HEK293T (cell line): ENCODE measurements around the gene ANXA3.
A peak's percentile ranks its signal among the peaks of the same experiment; 100 is the strongest.

Source experiments
- CTCF ChIA-PET: fragments of 350-600 bp; formaldehyde crosslinking; extraction: SDS; loops from one replicate; lab custom pipeline; 2021; ENCODE audit warnings: antibody characterized with exemption, inconsistent platforms; lab: Yijun Ruan, JAX
- POLR2A ChIA-PET: fragments of 350-600 bp; formaldehyde crosslinking; extraction: SDS; loops from one replicate; lab custom pipeline; 2020; ENCODE audit warnings: antibody characterized with exemption, inconsistent platforms; lab: Yijun Ruan, JAX
- DNase-seq: peaks from one replicate; pipeline ENCODE4 v3.0.0; 2012; ENCODE audit warnings: mixed read lengths; ENCODE audit errors: extremely low spot score
- ARNT ChIP-seq: fragments of 450-650 bp; IDR thresholded peaks from 2 replicates; pipeline ENCODE4 v1.6.1; 2017; ENCODE audit warnings: mild to moderate bottlenecking
- BHLHE40 ChIP-seq: fragments of 450-650 bp; IDR thresholded peaks from 2 replicates; pipeline ENCODE4 v1.6.1; 2016; ENCODE audit warnings: mild to moderate bottlenecking, moderate library complexity, borderline replicate concordance
- CTBP1 ChIP-seq: fragments of 450-650 bp; IDR thresholded peaks from 2 replicates; pipeline ENCODE4 v1.6.1; 2016; ENCODE audit warnings: borderline replicate concordance
- ELF4 ChIP-seq: fragments of 450-650 bp; IDR thresholded peaks from 2 replicates; pipeline ENCODE4 v1.6.1; 2017; ENCODE audit warnings: antibody characterized with exemption
- FOXA1 ChIP-seq: fragments of 450-650 bp; IDR thresholded peaks from 2 replicates; pipeline ENCODE4 v1.6.1; 2016; ENCODE audit warnings: mild to moderate bottlenecking
- FOXK2 ChIP-seq: fragments of 450-650 bp; IDR thresholded peaks from 2 replicates; pipeline ENCODE4 v1.6.1; 2016; ENCODE audit warnings: mild to moderate bottlenecking
- FOXM1 ChIP-seq: fragments of 450-650 bp; IDR thresholded peaks from 2 replicates; pipeline ENCODE4 v1.6.1; 2017; ENCODE audit warnings: mild to moderate bottlenecking, borderline replicate concordance
- HDGF ChIP-seq: fragments of 450-650 bp; IDR thresholded peaks from 2 replicates; pipeline ENCODE4 v1.6.1; 2017; ENCODE audit warnings: antibody characterized with exemption, borderline replicate concordance
- L3MBTL2 ChIP-seq: fragments of 450-650 bp; conservative IDR thresholded peaks from 2 replicates; pipeline ENCODE4 v1.6.1; 2016; ENCODE audit warnings: mild to moderate bottlenecking
- LEF1 ChIP-seq: fragments of 450-650 bp; IDR thresholded peaks from 2 replicates; pipeline ENCODE4 v1.6.1; 2017; ENCODE audit warnings: mild to moderate bottlenecking, borderline replicate concordance
- NFRKB ChIP-seq: fragments of 450-650 bp; IDR thresholded peaks from 2 replicates; pipeline ENCODE4 v1.6.1; 2016; ENCODE audit warnings: mild to moderate bottlenecking, moderate library complexity
- SP1 ChIP-seq: fragments of 450-650 bp; IDR thresholded peaks from 2 replicates; pipeline ENCODE4 v1.6.1; 2017
- SUZ12 ChIP-seq: fragments of 450-650 bp; IDR thresholded peaks from 2 replicates; pipeline ENCODE4 v1.6.1; 2016; ENCODE audit warnings: mild to moderate bottlenecking
- TARDBP ChIP-seq: fragments of 450-650 bp; IDR thresholded peaks from 2 replicates; pipeline ENCODE4 v1.6.1; 2016
- ZNF384 ChIP-seq: fragments of 450-650 bp; IDR thresholded peaks from 2 replicates; pipeline ENCODE4 v1.6.1; 2016
- TF ChIP-seq, protein P1 (sequence below): fragments of 450-650 bp; IDR thresholded peaks from 2 replicates; pipeline ENCODE4 v1.6.1; 2016

ANXA3 gene

GRCh38 chr4:78651250-78651860, 99.8 kb downstream of the ANXA3 start:
- no peak for DNase-seq
- CTCF ChIA-PET, result interaction anchor here (0.6 to 1.4 kb wide), 3 partner anchors 15 to 91 kb away, joined by 3 to 5 read pairs (median 3); no protein-coding TSS in a partner anchor
- POLR2A ChIA-PET, result no interaction called here
- TF ChIP-seq ELF4 (no peak), SUZ12 (no peak), FOXK2 (no peak), LEF1 (no peak), SP1 (no peak), ZNF384 (no peak), TARDBP (no peak), NFRKB (no peak), BHLHE40 (no peak), FOXM1 (no peak), FOXA1 (no peak), ARNT (no peak), CTBP1 (no peak), L3MBTL2 (no peak)
- TF ChIP-seq, protein P1, sequence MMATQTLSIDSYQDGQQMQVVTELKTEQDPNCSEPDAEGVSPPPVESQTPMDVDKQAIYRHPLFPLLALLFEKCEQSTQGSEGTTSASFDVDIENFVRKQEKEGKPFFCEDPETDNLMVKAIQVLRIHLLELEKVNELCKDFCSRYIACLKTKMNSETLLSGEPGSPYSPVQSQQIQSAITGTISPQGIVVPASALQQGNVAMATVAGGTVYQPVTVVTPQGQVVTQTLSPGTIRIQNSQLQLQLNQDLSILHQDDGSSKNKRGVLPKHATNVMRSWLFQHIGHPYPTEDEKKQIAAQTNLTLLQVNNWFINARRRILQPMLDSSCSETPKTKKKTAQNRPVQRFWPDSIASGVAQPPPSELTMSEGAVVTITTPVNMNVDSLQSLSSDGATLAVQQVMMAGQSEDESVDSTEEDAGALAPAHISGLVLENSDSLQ, result no peak

- TF ChIP-seq, protein P1, result no peak
- TF ChIP-seq L3MBTL2 (no peak), ZNF384 (no peak), FOXK2 (no peak), SP1 (no peak), SUZ12 (no peak), FOXM1 (no peak), HDGF (no peak), ARNT (no peak), LEF1 (no peak), ELF4 (no peak), FOXA1 (no peak), NFRKB (no peak), BHLHE40 (no peak)
- POLR2A ChIA-PET, result no interaction called here
- no peak for DNase-seq
- CTCF ChIA-PET, result interaction anchor here (1.4 kb wide), 1 partner anchor 14 kb away, joined by 3 read pairs; no protein-coding TSS in a partner anchor
These were observed 100.8 kb downstream of the ANXA3 start for GRCh38 chr4:78652282-78652876.

DNA sequence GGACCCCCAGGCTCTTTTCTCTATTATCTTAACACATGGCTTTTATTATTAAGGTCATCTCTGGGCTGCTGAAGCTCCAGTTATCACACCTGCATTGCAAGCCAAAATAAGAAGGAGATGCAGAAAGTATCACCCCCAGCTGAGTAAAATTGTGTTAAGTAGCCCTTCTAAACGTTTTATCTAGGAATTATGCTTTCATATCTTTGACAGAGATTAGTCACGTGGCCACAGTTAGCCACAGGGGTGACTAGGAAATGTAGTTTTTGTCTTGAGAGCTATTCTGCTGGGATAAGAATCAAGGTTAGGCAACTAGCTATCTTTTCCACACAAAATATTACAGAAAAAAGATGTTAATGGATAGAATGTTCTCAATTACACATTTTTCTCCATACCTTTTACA, 102.1 kb downstream of the ANXA3 start:
- ChIA-PET CTCF (interaction anchor here (0.6 to 1.9 kb wide), 2 partner anchors 9 to 99 kb away, joined by 4 read pairs; no protein-coding TSS in a partner anchor), POLR2A (no interaction called here)
- no peak for TF ChIP-seq LEF1
- no peak for TF ChIP-seq ARNT
- TF ChIP-seq FOXA1, result no peak
- TF ChIP-seq NFRKB, result no peak
- TF ChIP-seq L3MBTL2, result no peak
- TF ChIP-seq TARDBP, result no peak
- no peak for TF ChIP-seq FOXK2
- no peak for TF ChIP-seq FOXM1
- TF ChIP-seq ZNF384, result no peak
- TF ChIP-seq BHLHE40, result no peak
- TF ChIP-seq, protein P1, result no peak
- no peak for TF ChIP-seq HDGF
- TF ChIP-seq ELF4, result no peak
- no peak for TF ChIP-seq SP1
- peak; percentile 13 for DNase-seq

GRCh38 chr4:78654807-78655206, 103.2 kb downstream of the ANXA3 start:
- POLR2A ChIA-PET, result no interaction called here
- CTCF ChIA-PET, result interaction anchor here (1.9 kb wide), 1 partner anchor 10 kb away, joined by 4 read pairs; no protein-coding TSS in a partner anchor
- DNase-seq, result no peak
- TF ChIP-seq ELF4, result no peak
- no peak for TF ChIP-seq FOXK2
- TF ChIP-seq SP1, result no peak
- no peak for TF ChIP-seq L3MBTL2
- no peak for TF ChIP-seq HDGF
- TF ChIP-seq BHLHE40, result no peak
- no peak for TF ChIP-seq CTBP1
- TF ChIP-seq ARNT, result no peak
- TF ChIP-seq ZNF384, result no peak
- no peak for TF ChIP-seq LEF1
- TF ChIP-seq NFRKB, result no peak

- ChIA-PET CTCF (no interaction called here), POLR2A (no interaction called here)
- DNase-seq, result no peak
- TF ChIP-seq ARNT (no peak), HDGF (no peak), BHLHE40 (no peak), CTBP1 (no peak), FOXK2 (no peak), ZNF384 (no peak), ELF4 (no peak), NFRKB (no peak)
- TF ChIP-seq, protein P1, result no peak
These were observed 105.4 kb downstream of the ANXA3 start for GRCh38 chr4:78656968-78657445.
